ENCODE data around the gene NINJ2. TPM values are rescaled to one million over a fixed set of nuclear protein-coding genes. Genes with fewer than 3 reads are reported as not detected.

Gene NINJ2
- total RNA-seq, 1 experiment from 2014 or later = 0.24 TPM

GRCh38 chr12:690466-690865 is 27.2 kb upstream of the NINJ2 start:
- no CpG with 5 or more reads among the region's 12 CpGs for WGBS (ENCODE audit: extremely low coverage, insufficient read length, low lambda C conversion rate)

More at GRCh38 chr12:690466-690865, 27.2 kb upstream of the NINJ2 start:
- Histone ChIP-seq H2AFZ (ENCODE audit: low read length) (no peak overlapping the region), H3K4me1 (ENCODE audit: insufficient read depth, low read length) (no peaks in the 10 kb centered on the region), H2BK12ac (ENCODE audit: insufficient read length, low read depth, low read length) (no peak overlapping the region), H3K27ac (ENCODE audit: insufficient read length, low read depth, low read length) (no peak overlapping the region), H2BK15ac (ENCODE audit: low read depth, low read length) (no peak overlapping the region), H3K9ac (ENCODE audit: extremely low read depth, insufficient read length, low read length) (no peak overlapping the region), H4K91ac (ENCODE audit: insufficient read length, low read depth, low read length) (no peak overlapping the region), H2BK120ac (ENCODE audit: low read depth, low read length, poor library complexity, severe bottlenecking) (no peak overlapping the region), H3K9me3 (ENCODE audit: control insufficient read depth, low read depth, low read length) (no peaks in the 10 kb centered on the region), H3K4ac (ENCODE audit: low read depth, low read length) (no peak overlapping the region), H3K79me1 (ENCODE audit: insufficient read depth, low read depth, low read length, poor library complexity, severe bottlenecking) (no peaks in the 10 kb centered on the region), H3K23me2 (ENCODE audit: insufficient read length, low read depth, low read length, poor library complexity, severe bottlenecking) (no peaks in the 10 kb centered on the region), H3K27me3 (ENCODE audit: insufficient read depth, low read length) (no peaks in the 10 kb centered on the region), H3K18ac (ENCODE audit: insufficient read length, low read depth, low read length) (no peak overlapping the region), H2BK20ac (ENCODE audit: low read depth, low read length, poor library complexity, severe bottlenecking) (no peak overlapping the region), H4K8ac (replicated peaks; ENCODE audit: insufficient read length, low read depth, low read length) (no peak overlapping the region), H4K5ac (ENCODE audit: insufficient read length, low read depth, low read length) (no peak overlapping the region), H3K79me2 (ENCODE audit: insufficient read depth, low read length) (no peaks in the 10 kb centered on the region), H3K4me2 (ENCODE audit: insufficient read depth, insufficient read length, low read length) (no peak overlapping the region), H3K14ac (ENCODE audit: insufficient read depth, low read length) (no peak overlapping the region), H3K56ac (ENCODE audit: insufficient read length, low read depth, low read length) (no peak overlapping the region), H2BK5ac (ENCODE audit: insufficient read length, low read length) (no peak overlapping the region), H3T11ph (ENCODE audit: low read length) (no peak overlapping the region), H3K23ac (ENCODE audit: insufficient read length, low read depth, low read length) (no peak overlapping the region), H2AK5ac (ENCODE audit: insufficient read length, low read length) (no peak overlapping the region), H4K20me1 (ENCODE audit: control insufficient read depth, insufficient read depth, insufficient read length) (no peaks in the 10 kb centered on the region)
- TF ChIP-seq CTCF (conservative IDR thresholded peaks at IDR 0.05) = no peak
- Mint-ChIP-seq H3K4me3 (no peak overlapping the region), H3K27me3 (ENCODE audit: low read depth) (no peaks in the 10 kb centered on the region; the same call in 1 of the 2 replicates), H3K4me1 (peaks cover 4 to 12% of the 10 kb centered on the region in 2 experiments; a peak in 1 of 4 replicates), H3K36me3 (ENCODE audit: insufficient read depth in 1 of 3, low read depth in 3 of 3) (peaks cover 4 to 18% (median 10%) of the 10 kb centered on the region in 3 experiments; a peak in 6 of 7 replicates), H3K9me3 (peaks cover 19% of the 10 kb centered on the region in 2 experiments), H3K27ac (peak overlapping the region in 1 of 3 experiments; percentile 72; a peak in 2 of 7 replicates)
- DNase-seq = no peak

Data from H9 (cell line).